Nephron (organoid): ENCODE data around the gene GLYR1.

Experiments used
- H3K27ac Mint-ChIP-seq, 3 experiments: 2 replicates each; pipeline ENCODE4 v1.8.0; 2020; ENCODE audit warnings: mixed read lengths in 3 of 3, mild to moderate bottlenecking in 2 of 3, moderate library complexity in 1 of 3
- H3K27me3 Mint-ChIP-seq: 2 replicates; pipeline ENCODE4 v1.8.0; 2021; ENCODE audit warnings: low read depth, mild to moderate bottlenecking, moderate library complexity, mixed read lengths
- H3K36me3 Mint-ChIP-seq: 2 replicates; pipeline ENCODE4 v1.8.0; 2020; ENCODE audit warnings: low read depth, mixed read lengths
- H3K4me1 Mint-ChIP-seq: 2 replicates; pipeline ENCODE4 v1.8.0; 2020; ENCODE audit warnings: mixed read lengths
- H3K4me3 Mint-ChIP-seq, 3 experiments: 2 replicates each; pipeline ENCODE4 v1.8.0; 2020; ENCODE audit warnings: mild to moderate bottlenecking in 3 of 3, mixed read lengths in 3 of 3, moderate library complexity in 2 of 3
- H3K9me3 Mint-ChIP-seq: 2 replicates; pipeline ENCODE4 v1.8.0; 2020; ENCODE audit warnings: mixed read lengths
- CTCF ChIP-seq, 3 experiments: fragments of 200-600 bp; sonication (generic); IDR thresholded peaks; one replicate each; pipeline ENCODE4 v1.5.0; 2021; ENCODE audit warnings: antibody characterized with exemption in 3 of 3; ENCODE audit not compliant: unreplicated experiment in 3 of 3

GLYR1 gene

GRCh38 chr16:4864728-4865127 is 17.6 kb upstream of the GLYR1 start:
- Mint-ChIP-seq H3K27me3 (no peaks in the 10 kb centered on the region), H3K9me3 (no peaks in the 10 kb centered on the region), H3K27ac (peak overlapping the region in 1 of 3 experiments; percentile 78), H3K4me3 (no peak overlapping the region), H3K4me1 (peaks cover 14% of the 10 kb centered on the region), H3K36me3 (peaks cover 44% of the 10 kb centered on the region)
- no peak for TF ChIP-seq CTCF (IDR thresholded peaks at IDR 0.05; ENCODE audit: unreplicated experiment in 3 of 3)

- TF ChIP-seq CTCF (IDR thresholded peaks at IDR 0.05; ENCODE audit: unreplicated experiment in 3 of 3), result no peak
- H3K4me1 Mint-ChIP-seq, result no peaks in the 10 kb centered on the region
- H3K27ac Mint-ChIP-seq, result no peak overlapping the region
- H3K36me3 Mint-ChIP-seq, result peaks cover 50% of the 10 kb centered on the region
- H3K9me3 Mint-ChIP-seq, result no peaks in the 10 kb centered on the region
- no peaks in the 10 kb centered on the region for H3K27me3 Mint-ChIP-seq
- no peak overlapping the region for H3K4me3 Mint-ChIP-seq
Observed at GRCh38 chr16:4862639-4863038, 15.6 kb upstream of the GLYR1 start.

- TF ChIP-seq CTCF (IDR thresholded peaks at IDR 0.05; ENCODE audit: unreplicated experiment in 3 of 3), result no peak
- H3K36me3 Mint-ChIP-seq, result peaks cover 60% of the 10 kb centered on the region
- H3K4me3 Mint-ChIP-seq, result no peak overlapping the region
- no peaks in the 10 kb centered on the region for H3K9me3 Mint-ChIP-seq
- H3K4me1 Mint-ChIP-seq, result no peaks in the 10 kb centered on the region
- H3K27me3 Mint-ChIP-seq, result no peaks in the 10 kb centered on the region
- H3K27ac Mint-ChIP-seq, result no peak overlapping the region
Observed at GRCh38 chr16:4860727-4861342, 13.7 kb upstream of the GLYR1 start.

GRCh38 chr16:4859900-4860255 is 12.8 kb upstream of the GLYR1 start:
- TF ChIP-seq CTCF (IDR thresholded peaks at IDR 0.05; ENCODE audit: unreplicated experiment in 3 of 3), result no peak
- Mint-ChIP-seq H3K9me3 (no peaks in the 10 kb centered on the region), H3K36me3 (peaks cover 65% of the 10 kb centered on the region), H3K4me1 (no peaks in the 10 kb centered on the region), H3K4me3 (no peak overlapping the region), H3K27ac (no peak overlapping the region), H3K27me3 (no peaks in the 10 kb centered on the region)

- H3K27ac Mint-ChIP-seq, result no peak overlapping the region
- no peaks in the 10 kb centered on the region for H3K27me3 Mint-ChIP-seq
- peaks cover 67% of the 10 kb centered on the region for H3K36me3 Mint-ChIP-seq
- H3K9me3 Mint-ChIP-seq, result no peaks in the 10 kb centered on the region
- TF ChIP-seq CTCF (IDR thresholded peaks at IDR 0.05; ENCODE audit: unreplicated experiment in 3 of 3), result no peak
- H3K4me3 Mint-ChIP-seq, result no peak overlapping the region
- no peaks in the 10 kb centered on the region for H3K4me1 Mint-ChIP-seq
Observed at GRCh38 chr16:4859190-4859899, 12.3 kb upstream of the GLYR1 start.

- H3K36me3 Mint-ChIP-seq, result peaks cover 57% of the 10 kb centered on the region
- no peak for TF ChIP-seq CTCF (IDR thresholded peaks at IDR 0.05; ENCODE audit: unreplicated experiment in 3 of 3)
- no peaks in the 10 kb centered on the region for H3K27me3 Mint-ChIP-seq
- no peak overlapping the region for H3K4me3 Mint-ChIP-seq
- no peaks in the 10 kb centered on the region for H3K9me3 Mint-ChIP-seq
- H3K4me1 Mint-ChIP-seq, result peaks cover 8% of the 10 kb centered on the region
- H3K27ac Mint-ChIP-seq, result no peak overlapping the region
Observed at GRCh38 chr16:4855804-4856203, 8.7 kb upstream of the GLYR1 start.
